Measurements from ENCODE around the gene FAM193B. TPM values are rescaled to one million over a fixed set of nuclear protein-coding genes. Genes with fewer than 3 reads are reported as not detected.

The FAM193B gene
- total RNA-seq, 3 donors from 2014 or later (not counting 1 experiment from before 2014, with no cell fraction given), result 203 to 235 (median 216) TPM

DNA sequence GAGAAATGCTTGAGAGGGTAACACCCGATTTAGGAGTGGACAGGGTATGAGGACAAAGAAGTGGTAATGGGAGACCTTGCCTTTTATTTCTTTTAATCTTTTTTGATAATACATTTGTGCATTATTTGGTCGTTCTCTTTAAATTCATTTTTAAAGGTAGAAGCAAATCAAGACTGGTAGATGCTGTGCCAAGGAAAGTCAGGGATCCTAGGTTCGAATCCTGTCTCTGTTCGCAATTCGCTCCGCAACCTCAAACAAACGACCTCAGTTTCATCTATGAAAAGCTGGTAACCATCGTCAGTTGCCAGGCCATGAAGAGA is 37.3 kb upstream of the FAM193B start:
- H3K36me3 ChIP-seq (ENCODE audit: control insufficient read depth, insufficient read depth, low read length), result peaks cover 31% of the 10 kb centered on the region
- Mint-ChIP-seq H3K4me1 (peaks cover 24 to 31% of the 10 kb centered on the region in 2 donors), H3K36me3 (peaks cover 5% of the 10 kb centered on the region), H3K27me3 (ENCODE audit: low read depth in 2 of 2) (peaks cover 6 to 11% of the 10 kb centered on the region in 2 donors), H3K4me3 (peak overlapping the region; percentile 99), H3K27ac (peak overlapping the region; percentile 89 to 90), H3K9me3 (no peaks in the 10 kb centered on the region)
- DNase-seq, result no peak
- no peaks in the 10 kb centered on the region for H3K27me3 ChIP-seq (ENCODE audit: control insufficient read depth, insufficient read depth, low read length)
- no peak for ATAC-seq
- H3K4me1 ChIP-seq (ENCODE audit: control insufficient read depth, insufficient read depth, low read length), result peaks cover 19% of the 10 kb centered on the region
- intact Hi-C loops (cut with micrococcal nuclease), result no loop called here
- H3K9me3 ChIP-seq (ENCODE audit: control insufficient read depth, insufficient read depth, low read length), result no peaks in the 10 kb centered on the region
- no peak overlapping the region for H3K27ac ChIP-seq (ENCODE audit: low read length)
- H3K4me3 ChIP-seq (ENCODE audit: low read length), result peak overlapping the region; percentile 17
- TF ChIP-seq, protein P1, sequence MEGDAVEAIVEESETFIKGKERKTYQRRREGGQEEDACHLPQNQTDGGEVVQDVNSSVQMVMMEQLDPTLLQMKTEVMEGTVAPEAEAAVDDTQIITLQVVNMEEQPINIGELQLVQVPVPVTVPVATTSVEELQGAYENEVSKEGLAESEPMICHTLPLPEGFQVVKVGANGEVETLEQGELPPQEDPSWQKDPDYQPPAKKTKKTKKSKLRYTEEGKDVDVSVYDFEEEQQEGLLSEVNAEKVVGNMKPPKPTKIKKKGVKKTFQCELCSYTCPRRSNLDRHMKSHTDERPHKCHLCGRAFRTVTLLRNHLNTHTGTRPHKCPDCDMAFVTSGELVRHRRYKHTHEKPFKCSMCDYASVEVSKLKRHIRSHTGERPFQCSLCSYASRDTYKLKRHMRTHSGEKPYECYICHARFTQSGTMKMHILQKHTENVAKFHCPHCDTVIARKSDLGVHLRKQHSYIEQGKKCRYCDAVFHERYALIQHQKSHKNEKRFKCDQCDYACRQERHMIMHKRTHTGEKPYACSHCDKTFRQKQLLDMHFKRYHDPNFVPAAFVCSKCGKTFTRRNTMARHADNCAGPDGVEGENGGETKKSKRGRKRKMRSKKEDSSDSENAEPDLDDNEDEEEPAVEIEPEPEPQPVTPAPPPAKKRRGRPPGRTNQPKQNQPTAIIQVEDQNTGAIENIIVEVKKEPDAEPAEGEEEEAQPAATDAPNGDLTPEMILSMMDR (IDR thresholded peaks at IDR 0.05), result no peak
- 21% methylated on average over 8 of the region's 8 CpGs for WGBS (ENCODE audit: insufficient coverage)

DNA sequence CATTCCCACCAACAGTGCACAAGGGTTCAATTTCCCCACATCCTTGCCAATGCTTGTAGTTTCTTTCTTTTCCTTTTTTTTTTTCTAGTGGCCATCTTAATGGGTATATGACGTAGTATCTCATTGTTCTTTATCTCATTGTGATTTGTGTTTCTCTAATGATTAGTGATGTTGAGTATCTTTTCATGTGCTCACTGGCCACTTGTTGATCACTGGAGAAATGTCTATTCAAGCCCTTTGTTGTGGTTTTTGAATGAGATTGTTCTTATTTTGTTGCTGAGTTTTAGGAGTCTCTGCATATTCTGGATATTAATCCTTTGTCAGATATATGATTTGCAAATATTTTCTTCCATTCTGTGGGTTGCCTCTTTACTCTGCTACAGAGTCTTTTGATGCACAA is 36.0 kb upstream of the FAM193B start:
- ATAC-seq, result no peak
- no peaks in the 10 kb centered on the region for H3K9me3 ChIP-seq (ENCODE audit: control insufficient read depth, insufficient read depth, low read length)
- peaks cover 22% of the 10 kb centered on the region for H3K36me3 ChIP-seq (ENCODE audit: control insufficient read depth, insufficient read depth, low read length)
- H3K27me3 ChIP-seq (ENCODE audit: control insufficient read depth, insufficient read depth, low read length), result no peaks in the 10 kb centered on the region
- Mint-ChIP-seq H3K4me3 (no peak overlapping the region), H3K9me3 (no peaks in the 10 kb centered on the region), H3K36me3 (peaks cover 5% of the 10 kb centered on the region), H3K27ac (no peak overlapping the region), H3K4me1 (peaks cover 24 to 27% of the 10 kb centered on the region in 2 donors), H3K27me3 (ENCODE audit: low read depth in 2 of 2) (peaks cover 6 to 15% of the 10 kb centered on the region in 2 donors)
- WGBS (ENCODE audit: insufficient coverage), result 100% methylated on average over 1 of the region's 1 CpG
- TF ChIP-seq, protein P1 (IDR thresholded peaks at IDR 0.05), result no peak
- no peak overlapping the region for H3K27ac ChIP-seq (ENCODE audit: low read length)
- intact Hi-C loops (cut with micrococcal nuclease), result no loop called here
- no peak for DNase-seq
- no peak overlapping the region for H3K4me3 ChIP-seq (ENCODE audit: low read length)
- peaks cover 19% of the 10 kb centered on the region for H3K4me1 ChIP-seq (ENCODE audit: control insufficient read depth, insufficient read depth, low read length)

DNA sequence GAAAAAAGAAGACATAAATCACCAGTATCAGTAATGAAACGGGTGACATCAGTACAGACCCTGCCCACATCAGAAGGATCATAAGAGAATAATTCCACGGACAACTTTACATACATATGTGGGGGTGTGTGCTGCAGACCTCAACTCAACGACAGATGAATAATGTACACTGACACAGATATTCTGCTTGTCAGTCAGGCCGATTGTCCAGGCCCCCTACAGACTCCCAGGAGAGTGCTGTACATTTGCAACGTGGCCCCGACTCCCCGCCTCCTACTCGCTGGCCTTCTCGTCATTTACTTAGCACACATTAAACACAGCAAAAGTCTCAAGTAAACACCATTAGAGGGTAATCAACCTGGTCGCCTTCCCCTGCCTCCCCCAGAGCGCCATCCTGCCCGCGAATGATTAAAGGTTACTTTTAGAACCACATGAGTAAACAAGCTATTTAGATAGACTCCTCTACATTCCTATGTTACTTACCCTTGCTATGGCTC is 34.1 kb upstream of the FAM193B start:
- Mint-ChIP-seq H3K27me3 (ENCODE audit: low read depth in 2 of 2) (peaks cover 13 to 25% of the 10 kb centered on the region in 2 donors), H3K9me3 (no peaks in the 10 kb centered on the region), H3K4me3 (no peak overlapping the region), H3K27ac (no peak overlapping the region), H3K36me3 (no peaks in the 10 kb centered on the region), H3K4me1 (peaks cover 18 to 21% of the 10 kb centered on the region in 2 donors)
- Histone ChIP-seq H3K36me3 (ENCODE audit: control insufficient read depth, insufficient read depth, low read length) (peaks cover 2% of the 10 kb centered on the region), H3K4me1 (ENCODE audit: control insufficient read depth, insufficient read depth, low read length) (peaks cover 15% of the 10 kb centered on the region), H3K27ac (ENCODE audit: low read length) (no peak overlapping the region), H3K27me3 (ENCODE audit: control insufficient read depth, insufficient read depth, low read length) (no peaks in the 10 kb centered on the region), H3K9me3 (ENCODE audit: control insufficient read depth, insufficient read depth, low read length) (no peaks in the 10 kb centered on the region), H3K4me3 (ENCODE audit: low read length) (no peak overlapping the region)
- no peak for ATAC-seq
- TF ChIP-seq, protein P1 (IDR thresholded peaks at IDR 0.05), result no peak
- intact Hi-C loops (cut with micrococcal nuclease), result no loop called here
- no peak for DNase-seq
- WGBS (ENCODE audit: insufficient coverage), result 64% methylated on average over 11 of the region's 13 CpGs

DNA sequence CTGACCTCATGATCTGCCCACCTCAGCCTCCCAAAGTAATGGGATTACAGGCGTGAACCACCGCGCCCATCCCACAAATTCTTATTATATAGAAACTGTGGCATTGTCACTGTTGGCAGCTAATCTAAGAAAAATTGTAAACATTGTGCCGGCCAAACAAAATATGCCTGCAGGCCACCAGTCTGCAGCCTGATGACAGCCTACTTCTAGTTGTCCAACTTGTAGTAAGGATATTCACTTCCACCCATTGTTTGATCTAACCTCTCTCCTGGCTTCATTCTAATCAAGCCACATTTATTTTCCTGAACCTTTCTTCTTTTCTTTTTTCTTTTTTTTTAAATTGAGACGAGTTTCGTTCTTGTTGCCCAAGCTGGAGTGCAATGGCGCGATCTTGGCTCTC is 24.0 kb upstream of the FAM193B start:
- Mint-ChIP-seq H3K36me3 (no peaks in the 10 kb centered on the region), H3K27ac (no peak overlapping the region), H3K9me3 (no peaks in the 10 kb centered on the region), H3K27me3 (ENCODE audit: low read depth in 2 of 2) (peaks cover 8 to 20% of the 10 kb centered on the region in 2 donors), H3K4me3 (no peak overlapping the region), H3K4me1 (no peaks in the 10 kb centered on the region)
- WGBS (ENCODE audit: insufficient coverage), result 96% methylated on average over 8 of the region's 8 CpGs
- intact Hi-C loops (cut with micrococcal nuclease), result no loop called here
- DNase-seq (no peak), ATAC-seq (no peak)
- H3K4me1 ChIP-seq (ENCODE audit: control insufficient read depth, insufficient read depth, low read length), result no peaks in the 10 kb centered on the region
- TF ChIP-seq, protein P1 (IDR thresholded peaks at IDR 0.05), result no peak
- H3K27me3 ChIP-seq (ENCODE audit: control insufficient read depth, insufficient read depth, low read length), result no peaks in the 10 kb centered on the region
- no peak overlapping the region for H3K4me3 ChIP-seq (ENCODE audit: low read length)
- H3K36me3 ChIP-seq (ENCODE audit: control insufficient read depth, insufficient read depth, low read length), result no peaks in the 10 kb centered on the region
- H3K27ac ChIP-seq (ENCODE audit: low read length), result no peak overlapping the region
- no peaks in the 10 kb centered on the region for H3K9me3 ChIP-seq (ENCODE audit: control insufficient read depth, insufficient read depth, low read length)

All from natural killer cell (primary cell).